Measurements from ENCODE around the gene GORASP2.

The GORASP2 gene

GRCh38 chr2:170891893-170892292 lies 37.2 kb upstream of the GORASP2 start:
- Histone ChIP-seq H4K8ac (ENCODE audit: low read length) (no peak overlapping the region), H3K36me3 (ENCODE audit: control insufficient read depth in 1 of 2, insufficient read depth in 2 of 2, low read depth in 1 of 2, low read length in 2 of 2) (no peaks in the 10 kb centered on the region), H2AK5ac (ENCODE audit: low read length, severe bottlenecking) (no peak overlapping the region), H3K18ac (ENCODE audit: low read depth in 1 of 2, low read length in 2 of 2) (no peak overlapping the region), H3K79me1 (replicated peaks; ENCODE audit: low read length, poor library complexity, severe bottlenecking) (no peaks in the 10 kb centered on the region), H3K4me2 (ENCODE audit: low read length, poor library complexity, severe bottlenecking) (no peak overlapping the region), H3K9me3 (ENCODE audit: control insufficient read depth, low read length) (no peaks in the 10 kb centered on the region), H3K9ac (ENCODE audit: low read length) (no peak overlapping the region), H2BK15ac (ENCODE audit: low read depth, poor library complexity, severe bottlenecking) (no peak overlapping the region), H3K14ac (ENCODE audit: low read length in 2 of 2) (no peak overlapping the region), H3K4me3 (ENCODE audit: insufficient read depth in 1 of 2, low read depth in 1 of 2, low read length in 2 of 2) (no peak overlapping the region), H2AFZ (ENCODE audit: low read depth, low read length) (no peak overlapping the region), H2BK12ac (ENCODE audit: low read length in 2 of 2) (no peak overlapping the region), H3K27me3 (ENCODE audit: control insufficient read depth in 1 of 2, insufficient read depth in 1 of 2, low read length in 2 of 2) (no peaks in the 10 kb centered on the region), H2BK120ac (ENCODE audit: low read depth, low read length) (no peak overlapping the region), H2BK5ac (ENCODE audit: low read depth, low read length, poor library complexity, severe bottlenecking) (no peak overlapping the region), H3K4me1 (ENCODE audit: control insufficient read depth, insufficient read depth, low read depth, low read length) (peaks cover 2% of the 10 kb centered on the region), H4K91ac (ENCODE audit: low read length) (no peak overlapping the region), H3K4ac (ENCODE audit: low read depth in 1 of 2, low read length in 2 of 2) (no peak overlapping the region), H3K27ac (ENCODE audit: low read length, poor library complexity, severe bottlenecking) (no peak overlapping the region), H3K23ac (ENCODE audit: low read length in 2 of 2) (no peak overlapping the region)
- no peak for DNase-seq
- 84% methylated on average over 4 of the region's 4 CpGs for WGBS

GRCh38 chr2:170892391-170892951 lies 36.6 kb upstream of the GORASP2 start:
- no peak for DNase-seq
- WGBS: 87% methylated on average over 5 of the region's 9 CpGs

GRCh38 chr2:170895023-170895757 lies 33.9 kb upstream of the GORASP2 start:
- Histone ChIP-seq H3K4me2 (ENCODE audit: low read length, poor library complexity, severe bottlenecking) (no peak overlapping the region), H2BK12ac (ENCODE audit: low read length in 2 of 2) (no peak overlapping the region), H3K23ac (ENCODE audit: low read length in 2 of 2) (no peak overlapping the region), H2BK120ac (ENCODE audit: low read depth, low read length) (no peak overlapping the region), H3K27me3 (ENCODE audit: control insufficient read depth in 1 of 2, insufficient read depth in 1 of 2, low read length in 2 of 2) (no peaks in the 10 kb centered on the region), H3K4me3 (ENCODE audit: insufficient read depth in 1 of 2, low read depth in 1 of 2, low read length in 2 of 2) (no peak overlapping the region), H3K18ac (ENCODE audit: low read depth in 1 of 2, low read length in 2 of 2) (no peak overlapping the region), H3K14ac (ENCODE audit: low read length in 2 of 2) (no peak overlapping the region), H2BK5ac (ENCODE audit: low read depth, low read length, poor library complexity, severe bottlenecking) (no peak overlapping the region), H2BK15ac (ENCODE audit: low read depth, poor library complexity, severe bottlenecking) (no peak overlapping the region), H4K91ac (ENCODE audit: low read length) (no peak overlapping the region), H3K4me1 (ENCODE audit: control insufficient read depth, insufficient read depth, low read depth, low read length) (no peaks in the 10 kb centered on the region), H3K4ac (ENCODE audit: low read depth in 1 of 2, low read length in 2 of 2) (no peak overlapping the region), H3K36me3 (ENCODE audit: control insufficient read depth in 1 of 2, insufficient read depth in 2 of 2, low read depth in 1 of 2, low read length in 2 of 2) (no peaks in the 10 kb centered on the region), H2AFZ (ENCODE audit: low read depth, low read length) (no peak overlapping the region), H2AK5ac (ENCODE audit: low read length, severe bottlenecking) (no peak overlapping the region), H3K9ac (ENCODE audit: low read length) (no peak overlapping the region), H3K79me1 (replicated peaks; ENCODE audit: low read length, poor library complexity, severe bottlenecking) (no peaks in the 10 kb centered on the region), H4K8ac (ENCODE audit: low read length) (no peak overlapping the region), H3K9me3 (ENCODE audit: control insufficient read depth, low read length) (no peaks in the 10 kb centered on the region), H3K27ac (ENCODE audit: low read length, poor library complexity, severe bottlenecking) (no peak overlapping the region)
- no peak for DNase-seq
- 88% methylated on average over 2 of the region's 3 CpGs for WGBS

More at GRCh38 chr2:170892391-170892951, 36.6 kb upstream of the GORASP2 start:
- no peaks in the 10 kb centered on the region for H3K27me3 ChIP-seq (ENCODE audit: control insufficient read depth in 1 of 2, insufficient read depth in 1 of 2, low read length in 2 of 2)
- H3K4me1 ChIP-seq (ENCODE audit: control insufficient read depth, insufficient read depth, low read depth, low read length): peaks cover 2% of the 10 kb centered on the region
- H3K36me3 ChIP-seq (ENCODE audit: control insufficient read depth in 1 of 2, insufficient read depth in 2 of 2, low read depth in 1 of 2, low read length in 2 of 2): no peaks in the 10 kb centered on the region
- no peak overlapping the region for H3K4me3 ChIP-seq (ENCODE audit: insufficient read depth in 1 of 2, low read depth in 1 of 2, low read length in 2 of 2)
- H2BK5ac ChIP-seq (ENCODE audit: low read depth, low read length, poor library complexity, severe bottlenecking): no peak overlapping the region
- H3K79me1 ChIP-seq (replicated peaks; ENCODE audit: low read length, poor library complexity, severe bottlenecking): no peaks in the 10 kb centered on the region
- no peak overlapping the region for H3K4ac ChIP-seq (ENCODE audit: low read depth in 1 of 2, low read length in 2 of 2)
- H3K9ac ChIP-seq (ENCODE audit: low read length): no peak overlapping the region
- H2AK5ac ChIP-seq (ENCODE audit: low read length, severe bottlenecking): no peak overlapping the region
- no peak overlapping the region for H2BK12ac ChIP-seq (ENCODE audit: low read length in 2 of 2)
- no peak overlapping the region for H2AFZ ChIP-seq (ENCODE audit: low read depth, low read length)
- H3K23ac ChIP-seq (ENCODE audit: low read length in 2 of 2): no peak overlapping the region
- no peak overlapping the region for H3K4me2 ChIP-seq (ENCODE audit: low read length, poor library complexity, severe bottlenecking)
- H2BK120ac ChIP-seq (ENCODE audit: low read depth, low read length): no peak overlapping the region
- no peak overlapping the region for H3K27ac ChIP-seq (ENCODE audit: low read length, poor library complexity, severe bottlenecking)
- no peak overlapping the region for H2BK15ac ChIP-seq (ENCODE audit: low read depth, poor library complexity, severe bottlenecking)
- H3K9me3 ChIP-seq (ENCODE audit: control insufficient read depth, low read length): no peaks in the 10 kb centered on the region
- no peak overlapping the region for H4K91ac ChIP-seq (ENCODE audit: low read length)
- H3K18ac ChIP-seq (ENCODE audit: low read depth in 1 of 2, low read length in 2 of 2): no peak overlapping the region
- no peak overlapping the region for H4K8ac ChIP-seq (ENCODE audit: low read length)
- no peak overlapping the region for H3K14ac ChIP-seq (ENCODE audit: low read length in 2 of 2)

- Histone ChIP-seq H3K23ac (ENCODE audit: low read length in 2 of 2) (no peak overlapping the region), H3K14ac (ENCODE audit: low read length in 2 of 2) (no peak overlapping the region), H3K4me2 (ENCODE audit: low read length, poor library complexity, severe bottlenecking) (no peak overlapping the region), H3K9ac (ENCODE audit: low read length) (no peak overlapping the region), H2BK5ac (ENCODE audit: low read depth, low read length, poor library complexity, severe bottlenecking) (no peak overlapping the region), H3K4me1 (ENCODE audit: control insufficient read depth, insufficient read depth, low read depth, low read length) (no peaks in the 10 kb centered on the region), H4K91ac (ENCODE audit: low read length) (no peak overlapping the region), H3K27ac (ENCODE audit: low read length, poor library complexity, severe bottlenecking) (no peak overlapping the region), H3K9me3 (ENCODE audit: control insufficient read depth, low read length) (no peaks in the 10 kb centered on the region), H3K4ac (ENCODE audit: low read depth in 1 of 2, low read length in 2 of 2) (no peak overlapping the region), H2BK120ac (ENCODE audit: low read depth, low read length) (no peak overlapping the region), H2AK5ac (ENCODE audit: low read length, severe bottlenecking) (no peak overlapping the region), H4K8ac (ENCODE audit: low read length) (no peak overlapping the region), H3K27me3 (ENCODE audit: control insufficient read depth in 1 of 2, insufficient read depth in 1 of 2, low read length in 2 of 2) (no peaks in the 10 kb centered on the region), H2BK12ac (ENCODE audit: low read length in 2 of 2) (no peak overlapping the region), H3K36me3 (ENCODE audit: control insufficient read depth in 1 of 2, insufficient read depth in 2 of 2, low read depth in 1 of 2, low read length in 2 of 2) (no peaks in the 10 kb centered on the region), H2AFZ (ENCODE audit: low read depth, low read length) (no peak overlapping the region), H3K4me3 (ENCODE audit: insufficient read depth in 1 of 2, low read depth in 1 of 2, low read length in 2 of 2) (no peak overlapping the region), H2BK15ac (ENCODE audit: low read depth, poor library complexity, severe bottlenecking) (no peak overlapping the region), H3K79me1 (replicated peaks; ENCODE audit: low read length, poor library complexity, severe bottlenecking) (no peaks in the 10 kb centered on the region), H3K18ac (ENCODE audit: low read depth in 1 of 2, low read length in 2 of 2) (no peak overlapping the region)
- 63% methylated on average over 4 of the region's 4 CpGs for WGBS
- no peak for DNase-seq
These were observed 32.4 kb upstream of the GORASP2 start for GRCh38 chr2:170896622-170897021.
